GM23338 (cell line): ENCODE measurements around the gene NHS.

ENCODE experiments used
- CTCF ChIP-seq, 2 experiments: fragments of 200-600 bp in 1 of 2; sonication (generic) in 1 of 2; conservative IDR thresholded peaks; 2 replicates each; pipeline versions ENCODE4 v1.5.1 to v1.6.1; 2016 to 2017; ENCODE audit warnings: antibody characterized with exemption in 2 of 2, low read depth in 2 of 2, mild to moderate bottlenecking in 2 of 2, moderate library complexity in 1 of 2
- POLR2AphosphoS5 ChIP-seq: IDR thresholded peaks from 2 replicates; pipeline ENCODE4 v1.6.1; 2016; ENCODE audit warnings: antibody characterized with exemption, low read depth

GRCh38 chrX:17629519-17629918 lies 254.5 kb downstream of the NHS start:
- TF ChIP-seq POLR2AphosphoS5 (no peak), CTCF (conservative IDR thresholded peaks at IDR 0.05; ENCODE audit: low read depth in 2 of 2) (no peak)
